ENCODE results near the gene ELL.

ELL gene

DNA sequence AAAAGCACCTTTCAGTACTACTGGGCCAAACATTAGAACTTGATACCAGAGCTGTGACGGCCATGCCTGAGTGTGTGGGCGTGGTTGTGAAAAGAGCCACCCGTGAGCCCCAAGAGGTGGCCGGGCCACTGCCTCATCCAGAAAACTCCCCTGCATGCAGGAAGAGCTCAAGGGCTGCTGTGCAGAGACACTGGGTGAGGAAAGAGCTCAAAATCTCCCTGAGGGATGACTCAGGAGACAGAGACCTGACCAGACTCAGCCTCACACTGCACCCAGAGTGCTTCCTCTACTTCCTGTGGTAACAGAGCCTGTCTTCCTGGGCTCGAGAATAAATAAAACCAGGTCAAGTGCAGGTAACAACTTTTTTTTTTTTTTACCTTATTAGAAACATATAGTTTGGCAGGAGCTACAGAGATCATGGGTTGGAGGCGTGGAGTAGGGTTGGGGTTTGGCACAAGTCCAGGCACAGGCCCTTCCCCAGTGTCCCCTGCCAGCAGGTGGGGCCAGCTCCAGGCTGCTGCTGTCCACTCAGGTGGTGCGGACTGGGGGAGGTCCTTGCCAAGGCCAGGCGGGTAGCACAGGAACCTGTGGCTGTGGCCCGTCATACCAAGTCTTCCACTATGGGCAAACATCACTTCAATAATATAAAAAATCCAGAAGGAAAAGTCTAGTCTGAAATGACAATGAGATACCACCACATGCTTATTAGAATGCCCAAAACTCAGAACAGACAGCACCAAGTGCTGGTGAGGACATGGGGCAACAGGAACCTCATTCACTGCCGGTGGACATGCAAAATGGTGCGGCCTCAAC, 25.5 kb downstream of the ELL start:
- ATAC-seq, result peak; percentile 80
- TF ChIP-seq BACH2 (CRISPR knock-in tag; IDR thresholded peaks at IDR 0.05; ENCODE audit: borderline replicate concordance), result no peak
- TF ChIP-seq RARB (CRISPR knock-in tag; IDR thresholded peaks at IDR 0.05), result no peak
- no peak for TF ChIP-seq SNAI2 (CRISPR knock-in tag; IDR thresholded peaks at IDR 0.05)
- TF ChIP-seq PPARA (CRISPR knock-in tag; IDR thresholded peaks at IDR 0.05; ENCODE audit: borderline replicate concordance), result no peak
- TF ChIP-seq, protein P1, sequence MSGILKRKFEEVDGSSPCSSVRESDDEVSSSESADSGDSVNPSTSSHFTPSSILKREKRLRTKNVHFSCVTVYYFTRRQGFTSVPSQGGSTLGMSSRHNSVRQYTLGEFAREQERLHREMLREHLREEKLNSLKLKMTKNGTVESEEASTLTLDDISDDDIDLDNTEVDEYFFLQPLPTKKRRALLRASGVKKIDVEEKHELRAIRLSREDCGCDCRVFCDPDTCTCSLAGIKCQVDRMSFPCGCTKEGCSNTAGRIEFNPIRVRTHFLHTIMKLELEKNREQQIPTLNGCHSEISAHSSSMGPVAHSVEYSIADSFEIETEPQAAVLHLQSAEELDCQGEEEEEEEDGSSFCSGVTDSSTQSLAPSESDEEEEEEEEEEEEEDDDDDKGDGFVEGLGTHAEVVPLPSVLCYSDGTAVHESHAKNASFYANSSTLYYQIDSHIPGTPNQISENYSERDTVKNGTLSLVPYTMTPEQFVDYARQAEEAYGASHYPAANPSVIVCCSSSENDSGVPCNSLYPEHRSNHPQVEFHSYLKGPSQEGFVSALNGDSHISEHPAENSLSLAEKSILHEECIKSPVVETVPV (CRISPR knock-in tag; IDR thresholded peaks at IDR 0.05), result no peak
- no peak for TF ChIP-seq PATZ1 (CRISPR knock-in tag; IDR thresholded peaks at IDR 0.05; ENCODE audit: borderline replicate concordance)

DNA sequence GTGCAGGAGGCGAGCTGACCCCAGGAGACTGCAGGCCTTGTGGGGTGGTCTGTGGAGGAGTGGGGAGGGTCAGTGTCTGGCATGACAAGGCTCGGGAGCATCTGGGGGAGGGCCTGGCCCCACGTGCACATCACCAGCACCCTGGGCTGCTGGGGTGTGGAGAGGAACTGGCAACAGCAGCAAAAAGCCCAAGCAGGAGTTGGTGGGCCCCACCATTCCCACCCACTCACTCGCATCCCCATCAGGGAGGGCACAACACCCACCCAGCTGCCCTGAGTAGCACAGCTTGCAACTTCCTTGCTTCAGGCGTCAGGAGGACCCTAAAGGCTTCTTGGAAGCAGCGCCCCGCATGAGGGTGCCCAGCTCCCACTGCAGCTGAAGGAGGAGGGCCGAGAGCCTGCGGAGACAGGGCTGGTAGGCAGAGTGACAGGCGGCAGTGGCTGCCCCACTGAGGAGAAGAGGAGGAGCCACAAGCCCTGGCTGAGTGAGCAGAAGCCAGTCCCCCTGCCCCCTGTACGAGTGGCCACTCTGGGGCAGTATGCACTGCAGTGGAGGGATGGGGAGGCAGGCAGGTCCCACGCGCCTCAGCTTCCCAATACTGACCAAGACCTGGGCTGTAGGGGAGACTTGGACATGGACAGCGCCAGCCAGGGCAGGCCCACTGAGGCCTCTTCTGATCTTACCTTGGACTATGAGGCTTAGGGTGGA, 26.5 kb downstream of the ELL start:
- ATAC-seq, result no peak; the same call in 2 of the 3 replicates
- TF ChIP-seq ESRRG (CRISPR knock-in tag; IDR thresholded peaks at IDR 0.05), result no peak
- TF ChIP-seq TOX (CRISPR knock-in tag; IDR thresholded peaks at IDR 0.05; ENCODE audit: borderline replicate concordance), result no peak
- no peak for TF ChIP-seq PATZ1 (CRISPR knock-in tag; IDR thresholded peaks at IDR 0.05; ENCODE audit: borderline replicate concordance)
- TF ChIP-seq GLIS3 (CRISPR knock-in tag; IDR thresholded peaks at IDR 0.05), result no peak
- TF ChIP-seq ARNTL (CRISPR knock-in tag; IDR thresholded peaks at IDR 0.05; ENCODE audit: borderline replicate concordance, low read depth), result no peak
- no peak for TF ChIP-seq CREB5 (CRISPR knock-in tag; IDR thresholded peaks at IDR 0.05; ENCODE audit: low read depth)
- TF ChIP-seq SNAI2 (CRISPR knock-in tag; IDR thresholded peaks at IDR 0.05), result no peak
- TF ChIP-seq, protein P2, sequence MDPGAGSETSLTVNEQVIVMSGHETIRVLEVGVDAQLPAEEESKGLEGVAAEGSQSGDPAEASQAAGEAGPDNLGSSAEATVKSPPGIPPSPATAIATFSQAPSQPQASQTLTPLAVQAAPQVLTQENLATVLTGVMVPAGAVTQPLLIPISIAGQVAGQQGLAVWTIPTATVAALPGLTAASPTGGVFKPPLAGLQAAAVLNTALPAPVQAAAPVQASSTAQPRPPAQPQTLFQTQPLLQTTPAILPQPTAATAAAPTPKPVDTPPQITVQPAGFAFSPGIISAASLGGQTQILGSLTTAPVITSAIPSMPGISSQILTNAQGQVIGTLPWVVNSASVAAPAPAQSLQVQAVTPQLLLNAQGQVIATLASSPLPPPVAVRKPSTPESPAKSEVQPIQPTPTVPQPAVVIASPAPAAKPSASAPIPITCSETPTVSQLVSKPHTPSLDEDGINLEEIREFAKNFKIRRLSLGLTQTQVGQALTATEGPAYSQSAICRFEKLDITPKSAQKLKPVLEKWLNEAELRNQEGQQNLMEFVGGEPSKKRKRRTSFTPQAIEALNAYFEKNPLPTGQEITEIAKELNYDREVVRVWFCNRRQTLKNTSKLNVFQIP (CRISPR knock-in tag; IDR thresholded peaks at IDR 0.05; ENCODE audit: borderline replicate concordance, low read depth), result no peak
- TF ChIP-seq ZNF70 (CRISPR knock-in tag; IDR thresholded peaks at IDR 0.05), result no peak
- TF ChIP-seq, protein P1 (CRISPR knock-in tag; IDR thresholded peaks at IDR 0.05), result no peak
- TF ChIP-seq ZNF8 (CRISPR knock-in tag; IDR thresholded peaks at IDR 0.05), result no peak
- no peak for TF ChIP-seq RARB (CRISPR knock-in tag; IDR thresholded peaks at IDR 0.05)

DNA sequence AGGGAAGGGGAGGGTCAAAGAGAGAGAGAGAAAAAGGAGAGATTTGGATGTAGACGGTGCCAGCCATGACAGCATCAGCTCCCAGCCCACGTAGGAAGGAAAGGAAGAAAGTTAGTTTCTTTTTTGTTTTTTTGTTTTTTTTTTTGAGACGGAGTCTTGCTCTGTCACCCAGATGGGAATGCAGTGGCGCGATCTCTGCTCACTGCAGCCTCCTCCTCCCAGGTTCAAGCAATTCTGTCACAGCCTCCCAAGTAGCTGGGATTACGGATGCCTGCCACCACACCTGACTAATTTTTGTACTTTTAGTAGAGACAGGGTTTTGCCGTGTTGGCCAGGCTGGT, 27.6 kb downstream of the ELL start:
- TF ChIP-seq ZNF70 (CRISPR knock-in tag; IDR thresholded peaks at IDR 0.05) (no peak), PATZ1 (CRISPR knock-in tag; IDR thresholded peaks at IDR 0.05; ENCODE audit: borderline replicate concordance) (no peak), ZC3H10 (CRISPR knock-in tag; IDR thresholded peaks at IDR 0.05) (no peak), TCF4 (CRISPR knock-in tag; IDR thresholded peaks at IDR 0.05; ENCODE audit: borderline replicate concordance) (no peak), CREB5 (CRISPR knock-in tag; IDR thresholded peaks at IDR 0.05; ENCODE audit: low read depth) (no peak), CSDC2 (CRISPR knock-in tag; IDR thresholded peaks at IDR 0.05) (no peak)
- ATAC-seq, result no peak

All from SK-N-SH treated with all-trans-retinoic acid at 6 μM for 48 hours (cell line).